ENCODE measurements around the gene GIMAP1. TPM values are rescaled to one million over a fixed set of nuclear protein-coding genes. Genes with fewer than 3 reads are reported as not detected.
A peak's percentile ranks its signal among the peaks of the same experiment; 100 is the strongest.

Gene GIMAP1
- total RNA-seq, 4 donors from 2014 or later, result 4.0 to 10.4 (median 8.4) TPM

- H3K9me3 ChIP-seq, result peaks cover 0 to 15% (median 0%) of the 10 kb centered on the region in 4 donors
- peak overlapping the region in 2 of 4 donors; percentile 43 to 65 for H3K27ac ChIP-seq
- H3K27me3 ChIP-seq, result no peaks in the 10 kb centered on the region
- peaks cover 0 to 9% (median 0%) of the 10 kb centered on the region in 4 donors for H3K4me1 ChIP-seq
- peak overlapping the region in 3 of 4 donors; percentile 24 to 50 (median 43) for H3K4me3 ChIP-seq
- no peak for DNase-seq (ENCODE audit: low spot score in 2 of 2)
- H3K36me3 ChIP-seq, result peaks cover 0 to 7% (median 0%) of the 10 kb centered on the region in 3 donors
- TF ChIP-seq CTCF (IDR thresholded peaks at IDR 0.05) (no peak), EP300 (IDR thresholded peaks at IDR 0.05) (peak in 1 of 2 donors; percentile 31)
- WGBS, 2 donors, result 57 to 60% methylated on average over 4 of the region's 4 CpGs
Measured at GRCh38 chr7:150717814-150718420, 1.5 kb downstream of the GIMAP1 start.

- H3K27ac ChIP-seq, result peak overlapping the region in 1 of 4 donors; percentile 65
- WGBS, 2 donors, result 67 to 80% methylated on average over 4 of the region's 4 CpGs
- no peak for DNase-seq (ENCODE audit: low spot score in 2 of 2)
- no peak overlapping the region for H3K4me3 ChIP-seq
- H3K27me3 ChIP-seq, result no peaks in the 10 kb centered on the region
- H3K36me3 ChIP-seq, result peaks cover 0 to 7% (median 0%) of the 10 kb centered on the region in 3 donors
- TF ChIP-seq EP300 (IDR thresholded peaks at IDR 0.05) (no peak), POLR2A (IDR thresholded peaks at IDR 0.05) (no peak), CTCF (IDR thresholded peaks at IDR 0.05) (no peak)
- peaks cover 0 to 2% (median 0%) of the 10 kb centered on the region in 4 donors for H3K9me3 ChIP-seq
- peaks cover 0 to 9% (median 0%) of the 10 kb centered on the region in 4 donors for H3K4me1 ChIP-seq
Measured at GRCh38 chr7:150719436-150719835, 3.0 kb downstream of the GIMAP1 start.

- DNase-seq (ENCODE audit: low spot score in 2 of 2), result no peak
- Histone ChIP-seq H3K36me3 (peaks cover 0 to 7% (median 0%) of the 10 kb centered on the region in 3 donors), H3K4me1 (peaks cover 0 to 9% (median 0%) of the 10 kb centered on the region in 4 donors), H3K27ac (no peak overlapping the region), H3K9me3 (no peaks in the 10 kb centered on the region), H3K27me3 (no peaks in the 10 kb centered on the region), H3K4me3 (no peak overlapping the region)
- 92 to 93% methylated on average over 49 to 52 of the region's 52 CpGs for WGBS, 2 donors
- no peak for TF ChIP-seq POLR2A (IDR thresholded peaks at IDR 0.05)
- TF ChIP-seq CTCF (IDR thresholded peaks at IDR 0.05), result no peak
- TF ChIP-seq EP300 (IDR thresholded peaks at IDR 0.05), result no peak
Measured at GRCh38 chr7:150719960-150720891, 3.8 kb downstream of the GIMAP1 start.

- peaks cover 0 to 8% (median 0%) of the 10 kb centered on the region in 4 donors for H3K9me3 ChIP-seq
- no peak for TF ChIP-seq POLR2A (IDR thresholded peaks at IDR 0.05)
- TF ChIP-seq EP300 (IDR thresholded peaks at IDR 0.05), result no peak
- TF ChIP-seq CTCF (IDR thresholded peaks at IDR 0.05), result no peak
- 81 to 88% methylated on average over 11 of the region's 11 CpGs for WGBS, 2 donors
- no peak for DNase-seq (ENCODE audit: low spot score in 2 of 2)
- peaks cover 0 to 7% (median 0%) of the 10 kb centered on the region in 3 donors for H3K36me3 ChIP-seq
- no peaks in the 10 kb centered on the region for H3K27me3 ChIP-seq
- peaks cover 0 to 9% (median 0%) of the 10 kb centered on the region in 4 donors for H3K4me1 ChIP-seq
- peak overlapping the region in 1 of 4 donors; percentile 59 for H3K27ac ChIP-seq
- H3K4me3 ChIP-seq, result no peak overlapping the region
Measured at GRCh38 chr7:150721970-150722373, 5.6 kb downstream of the GIMAP1 start.

Measured in tibial nerve (tissue), 4 donors.